B cell (primary cell): ENCODE results near the gene ELFN2. TPM values are rescaled to one million over a fixed set of nuclear protein-coding genes. Genes with fewer than 3 reads are reported as not detected.

Experiments used
- ATAC-seq: fragments of 200-7000 bp; cut with Tn5 transposase; one replicate; pipeline ENCODE4 v1.10.0; 2021; ENCODE audit warnings: low read depth, mild to moderate bottlenecking, moderate number of reproducible peaks, moderate library complexity
- CTCF ChIA-PET: fragments of 350-600 bp; sonication (Branson Sonifier 250); formaldehyde crosslinking; loops from one replicate; lab custom pipeline; 2021; ENCODE audit warnings: antibody characterized with exemption, inconsistent platforms; lab: Charles Lee
- POLR2A ChIA-PET: fragments of 350-600 bp; sonication (Branson Sonifier 250); formaldehyde crosslinking; loops from one replicate; lab custom pipeline; 2021; ENCODE audit warnings: antibody characterized with exemption; lab: Charles Lee
- DNase-seq: peaks from one replicate; pipeline ENCODE4 v3.0.0; 2013
- H2AFZ ChIP-seq: 2 replicates; pipeline ENCODE4 v1.6.1; 2012; ENCODE audit warnings: mild to moderate bottlenecking, low read depth, low read length; ENCODE audit not compliant: insufficient read depth, poor library complexity, severe bottlenecking
- H3K27ac ChIP-seq, 2 donors: 1 replicate in 1 of 2; 2 replicates in 1 of 2; pipeline ENCODE4 v1.5.1; 2012 to 2013; ENCODE audit warnings: low read length in 2 of 2, mild to moderate bottlenecking in 2 of 2, moderate library complexity in 1 of 2
- H3K27me3 ChIP-seq, 4 experiments: fragments of 200-600 bp in 1 of 4; sonication (generic) in 1 of 4; replicated peaks in 1 of 4; 1 replicate in 2 of 4; 2 replicates in 2 of 4; pipeline versions ENCODE4 v1.6.1 to v1.7.0; 2013 to 2016; ENCODE audit warnings: low read length in 3 of 4, mild to moderate bottlenecking in 2 of 4, mixed read lengths in 1 of 4, moderate library complexity in 1 of 4; ENCODE audit not compliant: insufficient read depth in 4 of 4, control insufficient read depth in 3 of 4; ENCODE audit errors: control extremely low read depth in 1 of 4
- H3K36me3 ChIP-seq, 2 experiments: replicated peaks in 1 of 2; 1 replicate in 1 of 2; 2 replicates in 1 of 2; pipeline versions ENCODE4 v1.6.1 to v1.7.1; 2013; ENCODE audit warnings: low read length in 1 of 2; ENCODE audit not compliant: insufficient read depth in 2 of 2, control insufficient read depth in 1 of 2; ENCODE audit errors: control extremely low read depth in 1 of 2, extremely low read depth in 1 of 2
- H3K4me1 ChIP-seq, 2 donors: fragments of 200-600 bp in 1 of 2; sonication (generic) in 1 of 2; 1 replicate in 1 of 2; 2 replicates in 1 of 2; pipeline versions ENCODE4 v1.5.1 to v1.6.1; 2013 to 2017; ENCODE audit warnings: low read length in 2 of 2; ENCODE audit not compliant: control insufficient read depth in 2 of 2, insufficient read depth in 2 of 2
- H3K4me2 ChIP-seq: replicated peaks from 2 replicates; pipeline ENCODE3; 2012; ENCODE audit warnings: mild to moderate bottlenecking, low read depth, low read length; ENCODE audit not compliant: poor library complexity, severe bottlenecking
- H3K4me3 ChIP-seq, 5 experiments: fragments of 200-600 bp in 1 of 5; sonication (generic) in 1 of 5; 1 replicate in 3 of 5; 2 replicates in 2 of 5; pipeline versions ENCODE4 v1.5.1 to v1.7.0; 2011 to 2016; ENCODE audit warnings: low read length in 4 of 5, mild to moderate bottlenecking in 4 of 5, low read depth in 2 of 5, control low read depth in 1 of 5, moderate library complexity in 1 of 5; ENCODE audit not compliant: insufficient read depth in 1 of 5; ENCODE audit errors: control extremely low read depth in 1 of 5, extremely low read depth in 1 of 5
- H3K79me2 ChIP-seq: fragments of 200-600 bp; sonication (generic); one replicate; pipeline ENCODE4 v1.6.0; 2016; ENCODE audit warnings: low read length; ENCODE audit not compliant: control insufficient read depth, insufficient read depth
- H3K9ac ChIP-seq: fragments of 200-600 bp; sonication (generic); 2 replicates; pipeline ENCODE4 v1.6.1; 2017; ENCODE audit warnings: mild to moderate bottlenecking, low read length, moderate library complexity
- H3K9me3 ChIP-seq, 3 donors: one replicate each; pipeline versions ENCODE4 v1.6.1 to v1.7.1; 2013; ENCODE audit warnings: low read length in 2 of 3; ENCODE audit not compliant: control insufficient read depth in 2 of 3, insufficient read depth in 1 of 3; ENCODE audit errors: control extremely low read depth in 1 of 3
- H4K20me1 ChIP-seq: 2 replicates; pipeline ENCODE4 v1.6.0; 2012; ENCODE audit warnings: mild to moderate bottlenecking, low read length; ENCODE audit not compliant: insufficient read depth, control insufficient read depth, poor library complexity, severe bottlenecking
- H3K27ac Mint-ChIP-seq: one replicate; pipeline ENCODE4 v1.8.0; 2021; ENCODE audit warnings: mixed read lengths
- H3K27me3 Mint-ChIP-seq: one replicate; pipeline ENCODE4 v1.8.0; 2021; ENCODE audit warnings: mixed read lengths
- H3K4me1 Mint-ChIP-seq: one replicate; pipeline ENCODE4 v1.8.0; 2021; ENCODE audit warnings: mixed read lengths
- H3K4me3 Mint-ChIP-seq: one replicate; pipeline ENCODE4 v1.8.0; 2021; ENCODE audit warnings: mixed read lengths
- H3K9me3 Mint-ChIP-seq: one replicate; pipeline ENCODE4 v1.8.0; 2022; ENCODE audit warnings: mixed read lengths; ENCODE audit not compliant: insufficient read depth
- CTCF ChIP-seq: fragments of 200-600 bp; IDR thresholded peaks from one replicate; pipeline ENCODE4 v1.8.0; 2022; ENCODE audit warnings: antibody characterized with exemption, mild to moderate bottlenecking
- EZH2 ChIP-seq: IDR thresholded peaks from 2 replicates; pipeline ENCODE4 v1.6.1; 2012; ENCODE audit warnings: borderline replicate concordance, low read depth, mild to moderate bottlenecking, moderate library complexity, low read length; ENCODE audit not compliant: insufficient read depth, poor library complexity, severe bottlenecking
- WGBS: methylation state at CpG from one replicate; pipeline ENCODE4 v1.1.5; 2013; ENCODE audit warnings: missing lambda C conversion rate; ENCODE audit not compliant: insufficient coverage; 5-methylcytosine and 5-hydroxymethylcytosine counted together
- intact Hi-C: fragments of 100-400 bp; cut with micrococcal nuclease; formaldehyde crosslinking; loops from one replicate; pipeline ENCODE4 v1.10.0; 2022
- polyA plus RNA-seq: library from polyadenylated mRNA; depleted of rRNA; stranded (reverse); fragments of >200 nt; gene quantifications from 2 replicates; pipeline ENCODE4 v1.2.3, GENCODE V29; 2012
- total RNA-seq, 2 donors: library from RNA; stranded (reverse); fragments of 120-200 nt in 1 of 2; gene quantifications; 1 replicate in 1 of 2; 2 replicates in 1 of 2; pipeline versions ENCODE4 v1.2.3 to v1.2.4, GENCODE V29; 2013 to 2022

Gene ELFN2
- total and polyA plus RNA-seq, 2 donors (not counting 1 experiment from before 2014, with no cell fraction given): 0.07 to 0.12 TPM

GRCh38 chr22:37376643-37377042, 50.6 kb downstream of the ELFN2 start:
- ATAC-seq (no peak), DNase-seq (no peak)
- WGBS: 53% methylated on average over 3 of the region's 3 CpGs
- Histone ChIP-seq H2AFZ (no peak overlapping the region), H3K9ac (no peak overlapping the region), H3K4me1 (peaks cover 9 to 16% of the 10 kb centered on the region in 2 donors), H3K9me3 (no peaks in the 10 kb centered on the region), H3K4me3 (no peak overlapping the region), H3K4me2 (no peak overlapping the region), H3K79me2 (no peaks in the 10 kb centered on the region), H4K20me1 (no peaks in the 10 kb centered on the region), H3K36me3 (no peaks in the 10 kb centered on the region), H3K27me3 (peaks cover 0 to 34% (median 7%) of the 10 kb centered on the region in 4 experiments), H3K27ac (no peak overlapping the region)
- ChIA-PET POLR2A (no interaction called here), CTCF (interaction anchor here (0.6 kb wide), 1 partner anchor 16 kb away, joined by 3 read pairs; no protein-coding TSS in a partner anchor)
- no peak overlapping the region for H3K4me3 Mint-ChIP-seq
- H3K9me3 Mint-ChIP-seq: no peaks in the 10 kb centered on the region
- peaks cover 29% of the 10 kb centered on the region for H3K4me1 Mint-ChIP-seq
- intact Hi-C loops: no loop called here
- no peak overlapping the region for H3K27ac Mint-ChIP-seq
- TF ChIP-seq EZH2 (no peak), CTCF (no peak)
- peaks cover 46% of the 10 kb centered on the region for H3K27me3 Mint-ChIP-seq

GRCh38 chr22:37375801-37376200, 51.5 kb downstream of the ELFN2 start:
- Histone ChIP-seq H3K4me3 (no peak overlapping the region), H2AFZ (no peak overlapping the region), H4K20me1 (no peaks in the 10 kb centered on the region), H3K9me3 (no peaks in the 10 kb centered on the region), H3K4me1 (peaks cover 17 to 25% of the 10 kb centered on the region in 2 donors), H3K36me3 (no peaks in the 10 kb centered on the region), H3K27ac (no peak overlapping the region), H3K79me2 (no peaks in the 10 kb centered on the region), H3K4me2 (no peak overlapping the region), H3K27me3 (peaks cover 0 to 34% (median 6%) of the 10 kb centered on the region in 4 experiments), H3K9ac (no peak overlapping the region)
- ChIA-PET POLR2A (no interaction called here), CTCF (no interaction called here)
- peak overlapping the region; percentile 15 for H3K27ac Mint-ChIP-seq
- WGBS: 0% methylated on average over 1 of the region's 8 CpGs
- H3K27me3 Mint-ChIP-seq: peaks cover 38% of the 10 kb centered on the region
- intact Hi-C loops: no loop called here
- no peaks in the 10 kb centered on the region for H3K9me3 Mint-ChIP-seq
- ATAC-seq: no peak
- no peak for DNase-seq
- TF ChIP-seq EZH2: no peak
- no peak for TF ChIP-seq CTCF
- peaks cover 32% of the 10 kb centered on the region for H3K4me1 Mint-ChIP-seq
- no peak overlapping the region for H3K4me3 Mint-ChIP-seq
